PC-9 (cell line): Measurements from ENCODE around the gene C11orf21.

ENCODE experiments used
- EZH2 ChIP-seq: fragments of 200-600 bp; sonication (generic); IDR thresholded peaks from 2 replicates; pipeline ENCODE4 v1.8.0; 2017; ENCODE audit warnings: antibody characterized with exemption, low read depth
- TF ChIP-seq, protein P1 (sequence below): fragments of 200-600 bp; sonication (generic); conservative IDR thresholded peaks from 2 replicates; pipeline ENCODE4 v1.6.1; 2017; ENCODE audit warnings: mixed run types, antibody characterized with exemption, mild to moderate bottlenecking, moderate library complexity

DNA sequence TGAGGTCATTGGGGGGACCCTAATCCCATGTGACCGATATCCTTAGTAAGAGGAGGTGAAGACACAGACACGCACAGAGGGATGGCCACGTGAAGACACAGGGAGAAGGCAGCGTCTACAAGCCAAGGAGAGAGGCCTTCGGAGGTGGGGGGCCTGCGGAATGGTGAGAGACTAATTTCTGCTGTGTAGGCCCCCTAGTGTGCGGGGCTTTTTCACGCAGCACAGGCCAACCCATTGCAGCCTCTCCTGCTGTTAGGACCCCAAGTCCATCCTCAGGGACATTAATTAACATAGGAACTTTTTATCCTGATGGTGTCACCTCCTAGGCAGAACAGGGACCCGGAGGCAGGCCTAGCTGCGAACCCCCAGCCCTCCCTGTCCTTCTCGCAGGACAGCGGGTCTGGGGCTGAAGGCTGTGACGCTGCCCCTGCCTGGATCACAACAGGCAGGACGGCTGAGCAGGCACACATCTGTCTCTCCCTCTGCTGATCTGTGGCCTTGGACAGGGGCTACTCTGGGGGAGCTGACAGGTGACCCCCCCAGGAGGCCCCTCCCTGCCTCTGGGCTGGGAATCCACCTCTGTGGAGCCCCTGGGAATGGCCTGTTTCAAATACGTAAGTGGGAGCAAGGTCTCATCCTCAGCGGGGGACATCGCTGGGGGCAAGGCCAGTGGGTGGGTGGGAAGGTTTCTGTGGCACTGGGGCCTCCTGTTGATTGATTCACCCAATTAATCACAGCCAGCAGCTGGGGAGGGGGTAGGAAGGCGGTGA lies 39.2 kb downstream of the C11orf21 start:
- TF ChIP-seq, protein P1, sequence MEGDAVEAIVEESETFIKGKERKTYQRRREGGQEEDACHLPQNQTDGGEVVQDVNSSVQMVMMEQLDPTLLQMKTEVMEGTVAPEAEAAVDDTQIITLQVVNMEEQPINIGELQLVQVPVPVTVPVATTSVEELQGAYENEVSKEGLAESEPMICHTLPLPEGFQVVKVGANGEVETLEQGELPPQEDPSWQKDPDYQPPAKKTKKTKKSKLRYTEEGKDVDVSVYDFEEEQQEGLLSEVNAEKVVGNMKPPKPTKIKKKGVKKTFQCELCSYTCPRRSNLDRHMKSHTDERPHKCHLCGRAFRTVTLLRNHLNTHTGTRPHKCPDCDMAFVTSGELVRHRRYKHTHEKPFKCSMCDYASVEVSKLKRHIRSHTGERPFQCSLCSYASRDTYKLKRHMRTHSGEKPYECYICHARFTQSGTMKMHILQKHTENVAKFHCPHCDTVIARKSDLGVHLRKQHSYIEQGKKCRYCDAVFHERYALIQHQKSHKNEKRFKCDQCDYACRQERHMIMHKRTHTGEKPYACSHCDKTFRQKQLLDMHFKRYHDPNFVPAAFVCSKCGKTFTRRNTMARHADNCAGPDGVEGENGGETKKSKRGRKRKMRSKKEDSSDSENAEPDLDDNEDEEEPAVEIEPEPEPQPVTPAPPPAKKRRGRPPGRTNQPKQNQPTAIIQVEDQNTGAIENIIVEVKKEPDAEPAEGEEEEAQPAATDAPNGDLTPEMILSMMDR: no peak
- no peak for TF ChIP-seq EZH2
